Cerebellar cortex (tissue), 1 donor: ENCODE results near the gene RCCD1.
"Not testable (repeated sequence)": the region's sequence is repeated elsewhere in the genome, so short reads cannot be mapped to it uniquely, and the experiment has no call there.

Source experiments
- DNase-seq: peaks from one replicate; pipeline ENCODE4 v3.0.0-alpha.2; 2015; ENCODE audit warnings: low spot score

The RCCD1 gene

DNA sequence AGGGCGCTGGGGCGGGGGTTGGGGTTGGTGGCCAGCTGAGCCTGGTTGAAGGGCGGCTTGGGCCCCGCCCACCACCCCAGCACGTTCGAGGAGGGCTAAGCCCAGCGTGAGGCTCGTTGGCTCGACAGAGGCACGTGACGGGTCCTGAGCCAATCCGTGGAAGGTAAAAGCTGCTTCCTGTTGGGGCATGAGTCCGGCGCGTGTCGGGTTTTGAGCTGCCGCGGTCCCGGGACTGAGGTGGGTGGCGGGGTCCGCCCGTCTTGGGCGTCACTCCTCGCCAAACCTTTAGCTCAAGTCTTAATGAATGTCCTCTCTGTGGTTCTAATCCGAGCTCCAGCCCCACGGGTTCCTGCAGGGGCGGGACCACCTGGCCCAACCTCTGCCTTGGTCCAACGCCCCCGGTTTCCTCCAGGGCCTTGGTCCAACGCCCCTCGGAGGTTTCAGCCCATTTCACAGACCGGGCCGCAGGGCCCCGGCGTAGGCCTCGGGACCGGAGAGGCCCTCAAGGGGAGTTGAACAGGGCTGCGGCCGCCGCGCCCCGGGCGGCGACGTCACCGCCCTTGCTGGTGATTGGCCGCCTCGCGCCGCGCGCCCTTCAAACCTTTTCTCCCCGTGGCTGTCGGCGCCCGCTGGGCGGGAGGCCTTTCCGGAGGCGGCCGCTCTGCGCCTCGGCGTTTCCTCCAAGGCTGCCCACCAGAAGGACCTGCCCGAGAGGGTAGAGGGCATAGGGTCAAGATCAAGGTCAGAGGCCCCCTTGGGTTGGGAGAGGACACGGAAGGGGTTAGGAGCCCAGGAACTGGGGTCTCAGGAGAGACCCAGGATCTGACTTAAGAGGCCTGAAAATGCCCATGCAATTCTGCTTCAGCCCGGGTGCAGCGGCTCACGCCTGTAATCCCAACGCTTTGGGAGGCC lies at the start of gene RCCD1:
Gene RCCD1, plus strand, starts transcription at position 173 of the 912 bp plus-strand sequence. CDS start 1,851 bp downstream, outside the sequence.
- DNase-seq = peak; percentile 88

DNA sequence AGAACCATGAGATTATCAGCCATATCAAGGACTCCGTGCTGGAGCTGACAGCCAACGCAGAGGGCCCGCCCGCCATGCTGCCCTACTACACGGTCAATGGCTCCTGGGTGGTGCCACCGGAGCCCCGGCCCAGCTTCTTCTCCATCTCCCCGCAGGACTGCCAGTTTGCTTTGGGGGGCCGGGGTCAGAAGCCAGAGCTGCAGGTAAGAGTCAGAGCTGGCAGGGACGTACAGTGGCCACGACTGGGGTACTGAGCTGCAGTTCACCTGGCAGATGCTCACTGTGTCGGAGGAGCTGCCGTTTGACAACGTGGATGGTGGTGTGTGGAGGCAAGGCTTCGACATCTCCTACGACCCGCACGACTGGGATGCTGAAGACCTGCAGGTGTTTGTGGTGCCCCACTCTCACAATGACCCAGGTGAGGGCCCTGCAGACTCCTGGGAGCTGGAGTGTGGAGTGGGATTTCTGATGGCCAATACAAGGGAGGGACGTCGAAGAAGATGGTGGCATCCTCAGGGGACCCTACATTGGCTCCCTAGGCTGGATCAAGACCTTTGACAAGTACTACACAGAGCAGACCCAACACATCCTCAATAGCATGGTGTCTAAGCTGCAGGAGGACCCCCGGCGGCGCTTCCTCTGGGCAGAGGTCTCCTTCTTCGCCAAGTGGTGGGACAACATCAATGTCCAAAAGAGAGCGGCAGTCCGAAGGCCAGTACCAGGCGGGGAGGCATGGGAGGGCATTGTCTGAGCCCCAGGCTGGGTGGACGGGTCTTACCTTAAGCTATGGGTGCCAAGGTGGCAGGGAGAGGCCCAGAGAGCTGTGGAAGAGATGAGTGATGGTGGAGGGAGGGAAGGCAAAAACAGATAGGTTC lies 49.1 kb upstream of the RCCD1 start:
- no peak for DNase-seq

- no peak for DNase-seq
Observed at GRCh38 chr15:90906181-90906849, 48.4 kb upstream of the RCCD1 start.

DNA sequence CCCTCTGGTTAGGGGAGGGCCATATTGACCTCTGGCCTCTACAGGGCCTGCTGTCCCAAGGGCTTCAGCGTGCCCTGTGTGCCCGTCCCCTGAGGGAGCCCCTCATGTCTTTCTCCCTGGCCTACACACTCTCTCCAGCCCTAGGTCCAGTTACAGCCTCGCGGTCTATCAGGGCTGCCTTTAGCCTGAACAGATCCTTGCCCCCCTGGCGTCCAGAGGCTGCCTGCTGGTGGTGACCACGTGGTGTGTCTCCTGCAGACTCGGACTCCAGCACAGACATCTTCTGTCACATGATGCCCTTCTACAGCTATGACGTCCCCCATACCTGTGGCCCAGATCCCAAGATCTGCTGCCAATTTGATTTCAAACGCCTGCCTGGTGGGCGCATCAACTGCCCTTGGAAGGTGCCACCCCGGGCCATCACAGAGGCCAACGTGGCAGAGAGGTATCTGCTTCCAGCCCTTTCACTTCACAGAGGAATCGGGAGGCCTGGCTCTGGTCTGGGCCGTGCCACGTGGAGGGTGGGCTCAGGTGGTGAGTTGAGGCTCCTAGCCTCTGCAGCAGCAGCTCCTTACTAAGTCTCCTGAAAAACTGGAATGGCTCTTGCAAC lies 47.5 kb upstream of the RCCD1 start:
- no peak for DNase-seq

- no peak for DNase-seq
Observed at GRCh38 chr15:90907838-90908507, 46.7 kb upstream of the RCCD1 start.

- not testable (repeated sequence) for DNase-seq
Observed at GRCh38 chr15:90909449-90909848, 45.2 kb upstream of the RCCD1 start.

- DNase-seq = no peak
Observed at GRCh38 chr15:90909976-90910375, 44.7 kb upstream of the RCCD1 start.

GRCh38 chr15:90910441-90911301 lies 44.0 kb upstream of the RCCD1 start:
- no peak for DNase-seq

DNA sequence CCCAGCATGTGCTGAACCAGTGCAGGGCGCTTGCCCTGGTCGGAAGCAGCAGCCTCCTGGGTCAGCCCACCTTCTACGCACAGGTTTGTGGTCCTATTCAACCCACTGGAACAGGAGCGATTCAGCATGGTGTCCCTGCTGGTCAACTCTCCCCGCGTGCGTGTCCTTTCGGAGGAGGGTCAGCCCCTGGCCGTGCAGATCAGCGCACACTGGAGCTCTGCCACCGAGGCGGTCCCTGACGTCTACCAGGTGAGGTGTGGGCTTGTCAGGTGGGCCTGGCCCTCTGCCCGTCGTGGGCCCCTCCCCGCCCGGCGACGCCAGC lies 43.4 kb upstream of the RCCD1 start:
- DNase-seq = no peak

DNA sequence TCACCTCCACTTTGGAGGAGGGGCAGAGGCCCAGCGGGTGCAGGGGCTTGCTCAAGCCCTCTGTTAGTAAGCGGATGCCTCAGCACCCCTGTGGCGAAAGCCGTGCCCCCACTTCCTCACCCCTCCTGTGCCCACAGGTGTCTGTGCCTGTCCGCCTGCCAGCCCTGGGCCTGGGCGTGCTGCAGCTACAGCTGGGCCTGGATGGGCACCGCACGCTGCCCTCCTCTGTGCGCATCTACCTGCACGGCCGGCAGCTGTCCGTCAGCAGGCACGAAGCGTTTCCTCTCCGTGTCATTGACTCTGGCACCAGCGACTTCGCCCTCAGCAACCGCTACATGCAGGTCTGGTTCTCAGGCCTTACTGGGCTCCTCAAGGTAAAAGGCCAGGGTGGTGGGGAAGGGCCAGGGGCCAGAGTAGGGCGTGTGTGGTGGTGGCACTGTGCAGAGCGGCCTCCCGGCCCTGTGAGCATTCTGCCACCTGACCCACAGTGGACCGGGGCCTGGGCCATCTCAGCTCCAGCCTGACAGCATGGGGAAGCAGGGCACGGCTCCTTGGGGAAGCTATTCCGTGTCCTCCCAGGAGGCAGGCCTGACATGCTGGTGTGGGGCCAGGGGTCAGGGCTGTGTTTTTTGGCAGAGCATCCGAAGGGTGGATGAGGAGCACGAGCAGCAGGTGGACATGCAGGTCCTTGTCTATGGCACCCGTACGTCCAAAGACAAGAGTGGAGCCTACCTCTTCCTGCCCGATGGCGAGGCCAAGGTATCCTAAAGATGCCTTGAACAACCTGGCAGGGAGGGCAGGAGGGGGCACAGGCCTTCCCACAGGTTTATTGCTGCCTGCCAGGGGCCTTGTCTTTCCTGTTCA lies 42.5 kb upstream of the RCCD1 start:
- DNase-seq = no peak

- no peak for DNase-seq
Observed at GRCh38 chr15:90912770-90913075, 42.0 kb upstream of the RCCD1 start.

GRCh38 chr15:90913398-90913944 lies 41.2 kb upstream of the RCCD1 start:
- no peak for DNase-seq

- DNase-seq = no peak
Observed at GRCh38 chr15:90914305-90915080, 40.2 kb upstream of the RCCD1 start.

DNA sequence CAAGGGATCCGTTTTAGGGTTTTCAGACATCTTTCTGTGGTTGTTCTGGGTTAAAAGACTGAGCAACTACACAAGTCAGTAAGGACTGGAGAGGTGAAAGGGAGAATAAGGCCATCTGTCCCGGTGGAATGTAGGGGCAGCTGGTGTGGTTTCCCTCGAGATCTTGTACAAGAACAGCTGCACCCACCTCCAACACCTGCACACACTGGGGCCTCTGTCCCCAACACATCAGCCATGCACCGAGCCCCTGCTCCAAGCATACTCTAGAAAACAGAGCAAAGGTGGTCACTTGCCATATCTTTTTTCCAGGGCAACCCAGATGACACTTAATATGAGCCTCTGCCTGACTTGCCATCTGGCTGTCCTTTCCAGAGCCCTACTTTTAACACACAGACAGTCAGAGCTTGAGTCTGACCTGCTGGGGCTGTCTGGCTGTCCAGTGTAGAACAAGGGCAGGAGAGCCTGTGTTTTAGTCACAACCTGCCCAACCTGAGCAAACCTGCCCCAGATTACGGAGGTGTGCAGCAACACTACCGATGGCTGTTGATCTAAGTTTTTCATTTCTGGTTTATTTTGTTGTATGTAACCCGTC lies 39.4 kb upstream of the RCCD1 start:
- DNase-seq = no peak

GRCh38 chr15:90915808-90916440 lies 38.8 kb upstream of the RCCD1 start:
- no peak for DNase-seq

- no peak for DNase-seq
Observed at GRCh38 chr15:90916461-90916860, 38.2 kb upstream of the RCCD1 start.

DNA sequence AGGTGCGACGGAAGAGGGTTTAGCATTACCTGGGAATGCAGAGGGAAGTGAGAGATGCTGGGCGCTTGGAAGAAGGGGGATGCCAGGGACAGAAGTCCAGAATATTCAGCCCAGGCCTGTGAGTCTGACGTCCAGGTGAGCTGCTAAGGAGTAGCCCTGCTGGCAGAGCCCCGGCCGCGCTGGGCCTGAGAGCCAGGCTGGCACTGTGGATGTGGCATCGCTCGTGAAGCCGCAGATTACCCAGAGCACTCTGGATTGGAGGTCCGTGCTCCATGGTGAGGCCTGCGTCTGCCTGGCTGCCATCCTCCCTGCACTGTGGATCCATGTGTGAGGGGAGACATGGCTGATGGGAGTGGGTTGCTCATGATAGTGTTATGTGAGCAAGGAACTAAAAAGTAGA lies 37.1 kb upstream of the RCCD1 start:
- DNase-seq = no peak
